Kidney epithelial cell (primary cell): ENCODE measurements around the gene TLE5. TPM values are rescaled to one million over a fixed set of nuclear protein-coding genes. Genes with fewer than 3 reads are reported as not detected.

Experiments
- DNase-seq: peaks from one replicate; pipeline ENCODE4 v3.0.0-alpha.2; 2010; ENCODE audit warnings: low read depth
- H3K27me3 ChIP-seq: 2 replicates; pipeline ENCODE4 v1.6.0; 2011; ENCODE audit warnings: low read length; ENCODE audit not compliant: control insufficient read depth, insufficient read depth
- H3K36me3 ChIP-seq: 2 replicates; pipeline ENCODE4 v1.5.1; 2011; ENCODE audit warnings: low read length; ENCODE audit not compliant: control insufficient read depth, insufficient read depth
- H3K4me3 ChIP-seq: 2 replicates; pipeline ENCODE4 v1.5.1; 2011; ENCODE audit warnings: low read depth, mild to moderate bottlenecking, control low read depth, low read length
- total RNA-seq: library from RNA; depleted of rRNA; stranded (reverse); fragments of >200 nt; gene quantifications from 2 replicates; pipeline ENCODE4 v1.2.3, GENCODE V29; 2015
- TF ChIP-seq, protein P1 (sequence below): IDR thresholded peaks from 2 replicates; pipeline ENCODE4 v1.5.1; 2011; ENCODE audit warnings: mild to moderate bottlenecking, moderate library complexity, low read length, control low read depth, inconsistent platforms; ENCODE audit not compliant: insufficient read depth, poor library complexity, severe bottlenecking

The TLE5 gene
- total RNA-seq, 1 donor from 2014 or later: 353 TPM

- TF ChIP-seq, protein P1, sequence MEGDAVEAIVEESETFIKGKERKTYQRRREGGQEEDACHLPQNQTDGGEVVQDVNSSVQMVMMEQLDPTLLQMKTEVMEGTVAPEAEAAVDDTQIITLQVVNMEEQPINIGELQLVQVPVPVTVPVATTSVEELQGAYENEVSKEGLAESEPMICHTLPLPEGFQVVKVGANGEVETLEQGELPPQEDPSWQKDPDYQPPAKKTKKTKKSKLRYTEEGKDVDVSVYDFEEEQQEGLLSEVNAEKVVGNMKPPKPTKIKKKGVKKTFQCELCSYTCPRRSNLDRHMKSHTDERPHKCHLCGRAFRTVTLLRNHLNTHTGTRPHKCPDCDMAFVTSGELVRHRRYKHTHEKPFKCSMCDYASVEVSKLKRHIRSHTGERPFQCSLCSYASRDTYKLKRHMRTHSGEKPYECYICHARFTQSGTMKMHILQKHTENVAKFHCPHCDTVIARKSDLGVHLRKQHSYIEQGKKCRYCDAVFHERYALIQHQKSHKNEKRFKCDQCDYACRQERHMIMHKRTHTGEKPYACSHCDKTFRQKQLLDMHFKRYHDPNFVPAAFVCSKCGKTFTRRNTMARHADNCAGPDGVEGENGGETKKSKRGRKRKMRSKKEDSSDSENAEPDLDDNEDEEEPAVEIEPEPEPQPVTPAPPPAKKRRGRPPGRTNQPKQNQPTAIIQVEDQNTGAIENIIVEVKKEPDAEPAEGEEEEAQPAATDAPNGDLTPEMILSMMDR: no peak
- Histone ChIP-seq H3K4me3 (peak overlapping the region; percentile 74), H3K27me3 (no peaks in the 10 kb centered on the region), H3K36me3 (peaks cover 3% of the 10 kb centered on the region)
- DNase-seq: no peak
Measured at GRCh38 chr19:3060857-3061181, 1.5 kb downstream of the TLE5 start.

GRCh38 chr19:3059653-3060052 is 2.6 kb downstream of the TLE5 start:
- no peak for DNase-seq
- no peaks in the 10 kb centered on the region for H3K27me3 ChIP-seq
- no peak overlapping the region for H3K4me3 ChIP-seq
- H3K36me3 ChIP-seq: peaks cover 5% of the 10 kb centered on the region
- TF ChIP-seq, protein P1: no peak

- no peak for DNase-seq
- no peak overlapping the region for H3K4me3 ChIP-seq
Measured at GRCh38 chr19:3058821-3059314, 3.4 kb downstream of the TLE5 start.

DNA sequence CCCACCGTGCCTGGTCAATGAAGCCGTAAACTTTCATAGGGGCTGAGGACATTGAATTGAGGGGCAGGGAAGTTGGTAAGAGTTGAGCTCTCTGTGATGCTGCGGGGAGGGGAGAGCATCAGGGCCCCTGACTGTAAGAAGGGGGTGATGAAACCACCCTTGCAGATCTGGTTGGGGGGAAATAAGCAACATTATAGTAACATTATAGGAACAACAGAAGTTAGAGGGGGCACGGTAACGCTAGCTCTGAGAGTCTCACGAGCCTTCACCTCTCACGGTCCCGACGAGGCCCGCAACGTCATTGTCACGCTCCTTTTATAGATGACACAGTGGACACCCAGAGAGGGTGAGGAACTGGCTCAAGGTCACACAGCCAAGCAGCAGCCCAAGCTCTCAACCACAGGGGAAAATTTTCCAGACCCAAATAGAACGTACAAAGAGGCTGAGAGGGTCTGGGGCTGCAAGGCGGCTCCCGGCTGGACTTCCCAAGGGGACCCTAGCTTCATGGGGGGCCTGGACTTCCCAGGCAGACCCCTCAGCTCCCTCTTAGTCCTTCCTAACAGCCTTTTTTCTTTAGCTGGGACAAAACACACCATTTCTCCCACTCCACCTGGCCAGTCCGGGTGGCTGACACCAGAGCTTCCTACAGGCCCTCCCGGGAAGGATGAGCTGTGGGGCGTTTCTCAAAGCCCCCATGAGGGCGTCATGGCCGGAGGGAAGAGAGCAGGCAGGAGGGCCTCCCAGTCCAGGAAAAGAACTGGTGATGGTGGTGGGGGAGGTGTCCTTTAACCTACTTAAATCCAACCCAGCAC is 4.1 kb downstream of the TLE5 start:
- Histone ChIP-seq H3K4me3 (no peak overlapping the region), H3K36me3 (peaks cover 5% of the 10 kb centered on the region), H3K27me3 (no peaks in the 10 kb centered on the region)
- TF ChIP-seq, protein P1: no peak
- DNase-seq: no peak

More at GRCh38 chr19:3058821-3059314, 3.4 kb downstream of the TLE5 start:
- Histone ChIP-seq H3K36me3 (peaks cover 5% of the 10 kb centered on the region), H3K27me3 (no peaks in the 10 kb centered on the region)
- TF ChIP-seq, protein P1: no peak

DNA sequence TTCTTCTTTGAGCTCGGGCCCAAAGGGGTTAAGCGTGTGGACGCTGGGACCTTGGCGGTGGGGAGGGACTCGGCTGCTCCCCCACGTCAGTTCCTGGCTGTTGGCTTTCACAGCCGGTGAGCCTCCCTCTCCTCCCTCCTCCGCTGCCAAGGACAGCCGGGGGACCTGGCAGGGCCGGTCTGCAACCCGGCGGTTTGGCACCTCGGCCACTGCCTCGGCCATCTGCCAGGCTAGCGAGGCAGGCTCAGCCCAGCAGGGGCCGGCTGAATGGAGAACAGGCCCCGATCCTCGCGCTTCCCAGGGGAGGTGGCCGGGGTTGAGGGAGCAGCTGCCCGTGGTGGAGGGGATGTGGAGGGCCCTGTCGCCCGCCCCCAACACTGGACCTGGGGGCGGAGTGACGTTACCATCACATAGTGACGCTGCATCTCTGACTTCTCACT is 5.0 kb downstream of the TLE5 start:
- Histone ChIP-seq H3K36me3 (peaks cover 5% of the 10 kb centered on the region), H3K27me3 (no peaks in the 10 kb centered on the region), H3K4me3 (no peak overlapping the region)
- TF ChIP-seq, protein P1: no peak
- DNase-seq: no peak

GRCh38 chr19:3056417-3057088 is 5.7 kb downstream of the TLE5 start:
- peaks cover 5% of the 10 kb centered on the region for H3K36me3 ChIP-seq
- no peak for DNase-seq

More at GRCh38 chr19:3056417-3057088, 5.7 kb downstream of the TLE5 start:
- TF ChIP-seq, protein P1: no peak
- Histone ChIP-seq H3K4me3 (no peak overlapping the region), H3K27me3 (no peaks in the 10 kb centered on the region)
